ENCODE data around the gene FDXACB1. TPM values are rescaled to one million over a fixed set of nuclear protein-coding genes. Genes with fewer than 3 reads are reported as not detected.

FDXACB1 gene
- total and polyA plus RNA-seq, 9 of the 15 experiments (the other 6 are each of a cell fraction or from before 2014, with no cell fraction given), result 3.2 to 7.5 (median 5.3) TPM

GRCh38 chr11:111841370-111842053 is 37.5 kb downstream of the FDXACB1 start (continued):
- TF ChIP-seq NRF1 (conservative IDR thresholded peaks at IDR 0.05 in 1 of 2, IDR thresholded peaks at IDR 0.05 in 1 of 2) (no peak), ZNF395 (CRISPR knock-in tag; IDR thresholded peaks at IDR 0.05) (no peak), CSDE1 (IDR thresholded peaks at IDR 0.05) (peak in 1 of 2 experiments; percentile 25; a peak in 1 of 4 replicates), PRPF4 (IDR thresholded peaks at IDR 0.05; ENCODE audit: insufficient read depth, low read depth, low read length, poor library complexity, severe bottlenecking) (no peak), PBX2 (CRISPR knock-in tag; IDR thresholded peaks at IDR 0.05; ENCODE audit: low read depth) (no peak), PBX2 (tag; conservative IDR thresholded peaks at IDR 0.05; ENCODE audit: low read depth) (no peak), TCFL5 (CRISPR knock-in tag; conservative IDR thresholded peaks at IDR 0.05) (no peak), ZBTB17 (CRISPR knock-in tag; IDR thresholded peaks at IDR 0.05) (no peak), SIN3B (IDR thresholded peaks at IDR 0.05; ENCODE audit: low read depth) (no peak), CEBPG (CRISPR knock-in tag; IDR thresholded peaks at IDR 0.05) (no peak), CEBPG (tag; conservative IDR thresholded peaks at IDR 0.05 in 1 of 2, IDR thresholded peaks at IDR 0.05 in 1 of 2) (0 out of 4 replicates have a peak, but pooled peaks of 1 of the 2 experiments have one; percentile 23), PRMT5 (CRISPR knock-in tag; IDR thresholded peaks at IDR 0.05) (no peak), KLF10 (CRISPR knock-in tag; IDR thresholded peaks at IDR 0.05) (no peak), ZNF696 (CRISPR knock-in tag; conservative IDR thresholded peaks at IDR 0.05) (no peak), E2F5 (CRISPR knock-in tag; IDR thresholded peaks at IDR 0.05) (no peak), NCOA4 (IDR thresholded peaks at IDR 0.05; ENCODE audit: partially characterized antibody) (no peak), PTRF (tag; IDR thresholded peaks at IDR 0.05) (no peak), ZNF398 (CRISPR knock-in tag; IDR thresholded peaks at IDR 0.05) (no peak), TFAP4 (CRISPR knock-in tag; IDR thresholded peaks at IDR 0.05; ENCODE audit: borderline replicate concordance) (no peak), SLC30A9 (CRISPR knock-in tag; IDR thresholded peaks at IDR 0.05) (no peak)

Data from K562 (cell line).